ENCODE data around the gene KNDC1. TPM values are rescaled to one million over a fixed set of nuclear protein-coding genes. Genes with fewer than 3 reads are reported as not detected.
"Not testable (repeated sequence)": the region's sequence is repeated elsewhere in the genome, so short reads cannot be mapped to it uniquely, and the experiment has no call there.

KNDC1 gene
- total RNA-seq, 1 donor from 2014 or later: 0.12 TPM

DNA sequence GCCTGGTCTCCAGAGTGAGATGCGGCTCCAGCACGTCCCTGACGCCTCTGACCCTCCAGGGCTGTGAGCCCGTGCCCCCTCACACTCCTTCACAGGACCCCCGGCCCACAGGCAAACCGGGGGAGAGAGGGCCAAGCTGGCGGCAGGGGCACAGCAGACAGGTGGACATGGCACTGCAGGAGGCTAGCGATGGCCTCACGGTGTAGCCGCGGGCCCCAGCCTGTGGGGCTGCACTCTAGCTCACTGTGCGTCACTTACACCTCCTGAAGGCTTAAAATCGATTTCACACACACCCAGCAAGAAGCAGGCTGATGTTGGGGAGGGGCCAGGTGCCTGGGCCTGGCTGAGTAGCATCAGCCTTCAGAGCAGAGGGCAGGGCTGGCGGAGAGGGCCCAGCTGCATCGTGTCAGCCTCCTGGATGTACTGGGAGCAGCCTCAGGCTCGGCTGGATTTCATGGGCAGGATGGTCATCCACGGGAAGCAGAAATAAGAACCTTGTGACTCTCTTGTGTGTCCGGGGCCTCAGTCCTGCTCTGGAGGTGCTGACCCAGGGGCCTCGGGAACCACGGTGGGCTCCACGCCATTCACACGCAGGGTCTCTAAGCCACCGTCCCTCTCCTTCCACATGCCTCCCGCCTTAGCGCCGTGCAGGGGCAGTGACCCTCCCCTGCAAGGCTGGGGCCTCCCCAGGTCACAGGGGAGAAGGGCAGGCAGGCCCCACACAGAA, 19.4 kb upstream of the KNDC1 start:
- intact Hi-C loops (cut with micrococcal nuclease): loop anchor here (5.0 kb wide), 1 partner anchor 117 kb away; no protein-coding TSS in a partner anchor

DNA sequence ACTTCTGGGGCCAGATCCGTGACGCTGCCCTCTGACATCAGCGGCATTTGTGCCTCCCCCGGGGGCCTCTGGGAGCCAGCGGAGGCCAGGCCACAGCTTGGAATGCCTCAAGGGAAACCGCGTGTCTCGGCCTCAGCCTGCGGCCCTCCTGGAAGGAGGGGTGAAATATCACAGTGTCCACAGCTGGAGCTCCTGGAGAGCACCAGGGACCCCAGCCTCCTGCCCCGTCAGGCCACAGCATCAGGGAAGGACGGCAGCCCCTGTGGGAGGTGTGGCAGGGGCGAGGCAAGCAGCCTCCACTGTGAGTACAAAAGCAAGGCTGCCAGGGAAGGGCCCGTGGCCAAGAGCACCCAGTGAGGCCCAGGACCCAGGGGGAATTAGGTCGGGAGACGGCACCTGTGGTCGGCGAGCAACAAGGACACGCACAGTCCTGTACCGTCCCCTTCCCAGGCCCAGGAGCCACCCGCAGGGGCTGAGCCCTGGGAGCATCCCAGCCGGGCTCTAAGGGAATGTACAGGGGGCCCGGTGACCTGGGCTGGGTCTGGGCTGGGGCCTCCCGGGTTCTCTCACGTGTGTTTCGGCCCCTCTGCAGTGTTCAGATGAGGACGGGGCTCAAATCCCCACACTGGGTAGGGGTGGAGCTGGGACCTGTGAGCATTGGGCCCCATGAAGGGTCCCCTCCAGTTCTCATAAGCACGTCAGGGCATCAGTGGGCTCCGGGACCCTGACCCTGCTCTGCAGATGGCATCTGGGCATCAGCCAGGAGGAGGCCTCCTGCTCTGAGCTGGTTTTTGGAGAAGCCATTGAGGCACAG, 18.7 kb upstream of the KNDC1 start:
- intact Hi-C loops (cut with micrococcal nuclease): loop anchor here (5.0 kb wide), 1 partner anchor 116 kb away; no protein-coding TSS in a partner anchor

DNA sequence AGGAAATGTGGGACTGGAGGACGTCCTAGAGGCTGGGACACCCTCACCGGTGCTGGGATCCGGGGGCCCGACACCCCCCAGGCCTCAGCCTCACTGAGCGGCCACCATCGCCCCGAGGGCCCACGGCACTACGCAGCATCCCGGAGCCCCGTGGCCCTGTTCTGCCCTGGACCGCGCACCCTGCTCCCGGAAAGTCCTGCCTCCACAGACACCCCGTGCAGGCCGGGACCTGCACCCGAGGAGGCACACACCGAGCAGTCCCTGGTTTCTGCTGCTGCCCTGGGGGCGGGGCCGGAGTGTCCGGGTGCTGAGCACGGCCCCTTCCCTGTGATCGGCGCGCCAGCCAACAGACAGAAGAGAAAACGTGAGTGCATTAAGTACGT, 18.1 kb upstream of the KNDC1 start:
- intact Hi-C loops (cut with micrococcal nuclease): loop anchor here (5.0 kb wide), 1 partner anchor 115 kb away; no protein-coding TSS in a partner anchor

DNA sequence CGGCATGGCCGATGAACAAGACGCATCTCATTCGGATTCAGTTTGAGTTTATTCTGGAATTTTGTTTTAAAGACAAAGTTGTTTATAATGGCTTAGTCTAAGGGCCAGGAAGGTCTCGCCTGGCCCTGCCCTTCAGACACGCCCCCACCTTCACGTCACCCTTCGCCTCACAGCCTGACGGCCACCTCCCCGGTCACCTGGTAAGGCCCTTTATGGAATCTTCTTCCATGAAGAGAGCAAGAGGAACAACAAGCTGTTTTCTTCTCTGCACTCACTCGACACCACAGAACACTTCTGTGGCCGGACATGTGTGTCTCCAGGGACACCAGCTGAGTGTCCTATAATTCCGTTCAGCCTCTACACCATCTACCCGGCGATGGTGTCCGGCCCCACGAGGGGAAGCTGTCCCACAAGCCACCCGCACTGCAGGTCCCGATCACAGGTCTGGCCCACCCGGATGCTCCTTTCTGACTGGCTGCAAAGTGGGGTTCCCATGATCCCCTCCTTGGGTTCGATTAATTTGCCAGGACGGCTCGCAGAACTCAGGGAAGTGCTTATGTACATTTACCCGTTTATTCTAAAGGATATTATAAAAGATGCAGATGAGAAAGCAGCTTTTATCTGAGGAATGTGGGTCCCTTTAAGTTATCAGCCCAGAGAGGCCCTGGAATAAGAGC, 17.4 kb upstream of the KNDC1 start:
- intact Hi-C loops (cut with micrococcal nuclease): loop anchor here (1.0 to 5.0 kb wide), 2 partner anchors 115 to 202 kb away; no protein-coding TSS in a partner anchor

- intact Hi-C loops (cut with micrococcal nuclease): loop anchor here (1.0 to 5.0 kb wide), 2 partner anchors 114 to 203 kb away; no protein-coding TSS in a partner anchor
Observed at GRCh38 chr10:133143200-133143533, 16.9 kb upstream of the KNDC1 start.

GRCh38 chr10:133143546-133143945, 16.5 kb upstream of the KNDC1 start:
- intact Hi-C loops (cut with micrococcal nuclease): loop anchor here (1.0 to 5.0 kb wide), 2 partner anchors 114 to 203 kb away; no protein-coding TSS in a partner anchor

DNA sequence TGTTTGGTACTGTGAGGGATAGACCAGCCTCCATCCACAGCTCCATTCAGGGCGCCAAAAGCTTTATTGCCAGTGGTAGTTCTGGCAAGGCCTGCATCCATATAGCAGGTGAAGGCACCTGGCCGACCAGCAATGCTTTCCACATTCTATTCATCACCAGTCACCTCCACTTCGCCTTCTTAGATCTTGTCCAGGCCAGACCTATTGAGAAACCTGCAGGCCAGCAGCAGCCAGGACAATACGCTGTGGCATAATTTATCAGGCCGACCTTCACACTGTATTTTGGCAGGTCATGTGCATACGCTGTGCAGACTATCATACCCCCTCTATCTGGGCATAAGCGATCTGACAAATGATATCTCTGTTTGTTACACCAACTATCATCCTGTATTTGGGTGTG, 15.2 kb upstream of the KNDC1 start:
- intact Hi-C loops (cut with micrococcal nuclease): loop anchor here (1.0 to 5.0 kb wide), 5 partner anchors 82 to 174 kb away; partner anchors contain the start of gene ADAM8

- intact Hi-C loops (cut with micrococcal nuclease): no loop called here
Observed at GRCh38 chr10:133150226-133150625, 9.8 kb upstream of the KNDC1 start.

DNA sequence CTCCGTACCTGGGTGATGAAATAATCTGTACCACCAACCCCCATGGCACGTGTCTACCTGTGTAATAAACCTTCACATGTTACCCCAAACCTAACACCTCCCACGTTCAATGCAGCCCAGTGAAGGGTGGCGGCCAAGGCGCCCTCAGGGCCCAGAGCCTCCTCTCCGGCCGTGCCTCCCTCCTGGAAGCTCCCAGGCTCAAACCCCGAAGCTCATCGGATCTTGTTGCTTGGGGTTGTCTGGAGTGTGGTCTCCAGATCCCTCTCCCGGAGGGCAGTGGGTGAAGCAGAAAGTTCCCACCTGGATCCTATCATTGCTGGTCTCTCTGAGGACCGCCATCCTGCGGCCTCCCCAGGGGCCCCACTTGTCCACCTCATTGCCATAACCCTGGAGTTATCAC, 9.4 kb upstream of the KNDC1 start:
- intact Hi-C loops (cut with micrococcal nuclease): no loop called here

GRCh38 chr10:133151071-133151470, 8.9 kb upstream of the KNDC1 start:
- intact Hi-C loops (cut with micrococcal nuclease): not testable (repeated sequence)

DNA sequence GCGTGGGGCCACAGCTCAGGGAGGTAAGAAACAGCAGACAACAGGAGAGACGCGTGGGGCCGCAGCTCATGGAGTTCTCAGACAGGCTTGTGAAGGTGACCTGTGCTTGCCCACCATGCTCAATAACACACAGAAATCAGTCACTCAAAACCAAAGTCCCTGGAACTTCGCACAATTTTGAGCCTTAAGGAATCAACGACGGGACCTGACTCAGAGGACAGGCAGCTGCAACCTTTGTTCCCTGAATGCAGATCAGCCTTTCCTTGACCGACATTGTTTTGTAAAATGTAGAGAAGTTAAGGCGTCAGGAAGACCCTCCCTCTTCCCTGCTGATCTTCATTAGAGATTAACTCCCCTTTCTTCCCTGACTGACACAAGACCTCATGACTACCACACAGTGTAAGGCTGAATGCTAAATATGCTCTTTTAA, 8.5 kb upstream of the KNDC1 start:
- intact Hi-C loops (cut with micrococcal nuclease): no loop called here

DNA sequence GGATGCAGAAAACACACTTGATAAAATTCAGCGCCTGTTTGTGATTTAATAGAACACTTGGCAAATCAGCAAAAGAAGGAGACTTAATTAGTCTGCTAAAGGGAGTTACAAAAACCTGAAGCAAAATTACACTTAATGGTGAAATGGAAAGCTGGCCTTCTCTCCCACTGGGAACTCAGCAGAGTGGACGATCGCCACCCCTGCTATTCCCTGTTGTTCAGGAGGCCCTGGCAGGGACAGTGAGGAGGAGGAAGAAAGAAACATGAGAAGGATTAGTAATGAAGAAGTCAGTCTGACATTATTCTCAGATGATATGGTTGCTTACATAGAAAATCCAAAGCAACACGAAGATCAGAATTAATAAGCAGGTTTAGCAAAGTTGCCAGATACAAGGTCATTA, 5.6 kb upstream of the KNDC1 start:
- intact Hi-C loops (cut with micrococcal nuclease): no loop called here

- intact Hi-C loops (cut with micrococcal nuclease): no loop called here
Observed at GRCh38 chr10:133154996-133155778, 4.8 kb upstream of the KNDC1 start.

DNA sequence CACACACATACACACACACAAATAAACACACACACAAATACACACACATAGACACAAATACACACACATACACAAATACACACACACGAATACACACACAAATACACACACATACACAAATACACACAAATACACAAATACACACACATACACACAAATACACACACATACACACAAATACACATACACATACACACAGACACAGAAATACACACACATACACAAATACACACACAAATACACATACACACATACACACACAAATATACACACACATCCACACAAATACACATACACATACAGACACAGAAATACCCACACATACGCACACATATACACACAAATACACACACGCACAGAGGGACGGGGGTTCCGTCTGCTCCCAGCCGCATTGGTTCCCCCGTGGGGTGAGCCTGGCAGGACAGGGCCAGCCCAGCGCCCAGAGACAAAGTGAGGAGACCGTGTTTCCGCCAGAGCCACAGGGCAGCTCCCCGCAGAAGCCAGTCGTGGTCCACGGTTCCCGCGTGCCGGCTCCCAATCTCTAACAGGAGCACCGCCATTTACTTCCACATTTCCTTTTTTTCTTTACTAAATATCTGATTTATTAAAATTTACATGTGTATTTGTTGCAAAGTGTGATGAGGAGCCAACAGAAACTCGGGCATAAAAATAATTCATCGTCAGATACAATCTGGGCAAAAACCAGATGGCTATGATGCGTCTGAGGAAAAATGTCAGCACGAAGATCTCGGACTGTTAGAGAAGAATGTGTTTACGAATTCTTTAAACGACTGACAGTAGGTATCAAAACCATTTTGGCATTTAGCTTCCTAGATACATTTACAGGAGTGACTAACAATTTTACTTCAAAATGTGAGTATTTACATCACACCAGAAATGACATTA, 3.1 kb upstream of the KNDC1 start:
- intact Hi-C loops (cut with micrococcal nuclease): no loop called here

GRCh38 chr10:133157662-133158436, 2.2 kb upstream of the KNDC1 start:
- intact Hi-C loops (cut with micrococcal nuclease): no loop called here

GRCh38 chr10:133158437-133158755, 1.6 kb upstream of the KNDC1 start:
- intact Hi-C loops (cut with micrococcal nuclease): no loop called here

DNA sequence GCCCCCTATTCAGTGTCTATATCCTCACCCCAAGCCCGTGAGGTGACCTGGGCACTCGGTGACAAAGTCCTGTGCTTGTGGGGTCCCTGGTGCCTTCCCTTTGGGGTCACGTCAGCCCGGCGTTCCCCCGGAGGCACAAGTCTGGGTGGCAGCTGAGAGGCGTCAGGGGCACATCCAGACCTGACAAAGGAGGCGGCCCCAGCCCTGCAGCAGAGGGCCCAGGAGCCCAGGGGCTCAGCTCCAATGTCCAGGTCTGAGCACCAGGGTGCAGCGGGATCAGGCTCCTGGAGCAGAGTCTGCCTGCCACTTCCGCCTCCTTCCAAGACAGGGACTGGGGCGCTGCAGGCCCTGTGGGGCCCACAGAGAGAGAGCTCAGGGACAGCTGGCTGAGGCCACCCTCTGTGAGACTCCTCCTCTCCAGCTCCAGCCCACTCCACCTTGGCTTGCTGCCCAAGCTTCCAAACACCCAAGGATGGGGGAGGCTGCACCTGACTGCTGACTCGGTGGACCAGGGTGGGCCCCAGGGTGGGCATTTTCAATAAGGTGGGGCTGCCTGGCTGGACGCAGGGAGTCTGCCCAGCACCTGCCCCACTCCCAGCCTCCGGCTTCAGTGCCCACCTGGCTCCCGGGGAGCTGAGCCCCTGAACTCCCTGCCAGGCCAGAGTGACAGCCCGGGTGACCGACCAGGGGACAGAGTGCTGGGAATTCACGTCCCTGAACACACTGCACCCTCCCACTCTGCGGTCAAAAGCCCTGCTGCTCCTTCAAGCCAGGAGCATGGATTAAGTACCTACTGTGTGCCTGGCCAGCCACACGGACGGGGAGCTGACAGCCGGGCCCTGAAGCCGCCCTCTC, 1.0 kb upstream of the KNDC1 start:
- intact Hi-C loops (cut with micrococcal nuclease): no loop called here

DNA sequence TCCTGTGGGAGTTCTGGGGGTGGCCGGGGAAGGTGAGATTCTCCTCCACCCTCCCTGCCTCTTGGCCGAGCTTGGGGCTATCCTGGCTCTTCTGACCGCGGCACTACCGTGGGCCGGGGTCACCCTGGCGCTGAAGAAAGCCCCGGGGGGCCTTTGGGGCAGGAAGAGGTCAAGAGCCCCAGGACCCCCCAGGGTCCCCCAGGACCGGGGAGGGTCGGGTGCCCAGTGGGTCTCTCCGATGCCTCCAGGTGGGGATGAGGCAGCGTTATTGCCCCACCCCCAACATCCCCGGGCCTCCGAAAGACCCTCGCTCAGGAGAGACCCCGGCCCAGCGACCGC, 439 bp upstream of the KNDC1 start:
- intact Hi-C loops (cut with micrococcal nuclease): no loop called here
